Stomach (tissue), 9 donors: Measurements from ENCODE around the gene EEF2. TPM values are rescaled to one million over a fixed set of nuclear protein-coding genes. Genes with fewer than 3 reads are reported as not detected.

Experiments used
- DNase-seq, 2 donors: peaks; one replicate each; pipeline versions ENCODE4 v3.0.0 to v3.0.0-alpha.2; 2013 to 2019
- H3K27ac ChIP-seq, 5 donors: fragments of 200-600 bp in 4 of 5; sonication (generic) in 4 of 5; one replicate each; pipeline ENCODE4 v1.5.1; 2013 to 2019; ENCODE audit warnings: mild to moderate bottlenecking in 1 of 5, moderate library complexity in 1 of 5
- H3K27me3 ChIP-seq, 3 donors: fragments of 200-600 bp; sonication (generic); one replicate each; pipeline ENCODE4 v1.5.1; 2017 to 2019; ENCODE audit warnings: mixed run types in 1 of 3
- H3K36me3 ChIP-seq, 4 donors: fragments of 200-600 bp; sonication (generic); 1 replicate in 3 of 4; 2 replicates in 1 of 4; pipeline ENCODE4 v1.5.1; 2016 to 2019
- H3K4me1 ChIP-seq, 4 donors: fragments of 200-600 bp; sonication (generic); one replicate each; pipeline ENCODE4 v1.5.1; 2016 to 2019
- H3K4me3 ChIP-seq, 4 donors: fragments of 200-600 bp; sonication (generic) in 3 of 4; one replicate each; pipeline ENCODE4 v1.5.1; 2016 to 2019; ENCODE audit warnings: mild to moderate bottlenecking in 1 of 4
- H3K9me3 ChIP-seq, 4 donors: fragments of 200-600 bp; sonication (generic); one replicate each; pipeline ENCODE4 v1.5.1; 2016 to 2019
- CTCF ChIP-seq, 7 experiments: fragments of 450-650 bp in 4 of 7; fragments of 200-600 bp in 3 of 7; sonication (generic) in 3 of 7; IDR thresholded peaks; one replicate each; pipeline ENCODE4 v1.5.1; 2016 to 2019; ENCODE audit warnings: antibody characterized with exemption in 7 of 7, control low read depth in 2 of 7, mild to moderate bottlenecking in 1 of 7
- EP300 ChIP-seq: sonication (generic); formaldehyde crosslinking; IDR thresholded peaks from one replicate; pipeline ENCODE4 v1.6.1; 2017; ENCODE audit warnings: antibody characterized with exemption
- POLR2A ChIP-seq, 4 donors: fragments of 450-650 bp; IDR thresholded peaks; one replicate each; pipeline ENCODE4 v1.6.1; 2016; ENCODE audit warnings: antibody characterized with exemption in 4 of 4, control low read depth in 2 of 4, mild to moderate bottlenecking in 1 of 4, moderate library complexity in 1 of 4
- POLR2AphosphoS5 ChIP-seq, 3 donors: sonication (generic); formaldehyde crosslinking; IDR thresholded peaks; one replicate each; pipeline ENCODE4 v1.6.1; 2016; ENCODE audit warnings: antibody characterized with exemption in 3 of 3
- WGBS, 5 donors: extraction: QIAGEN DNeasy Blood & Tissue Kit in 3 of 5; methylation state at CpG; one replicate each; pipeline versions ENCODE4 v1.1.5 to v1.1.7; 2013 to 2018; 5-methylcytosine and 5-hydroxymethylcytosine counted together
- intact Hi-C: fragments of 100-400 bp; cut with DNase I; formaldehyde crosslinking; loops from one replicate; pipeline ENCODE4 v1.15.1; 2023; ENCODE audit warnings: low total_unique reads
- polyA plus RNA-seq, 3 donors: library from polyadenylated mRNA; stranded (reverse); fragments of 200-250 nt; gene quantifications; one replicate each; pipeline ENCODE4 v1.2.3, GENCODE V29; 2013
- small RNA-seq, 4 donors: library from RNA; depleted of rRNA; stranded (forward); fragments of <200 nt; gene quantifications; one replicate each; pipeline ENCODE3, GENCODE V24; 2016
- total RNA-seq, 5 donors: library from RNA; depleted of rRNA; stranded (reverse); fragments of >200 nt; gene quantifications; one replicate each; pipeline versions ENCODE4 v1.1.0 to v1.2.3, GENCODE V29; 2014 to 2016
- donor health status: healthy with polysubstance abuse.
- donor health status: Bipolar disorder and iron deficiency.
- donor health status: healthy.

The EEF2 gene
- total and polyA plus RNA-seq, 8 donors: 667 to 1,656 (median 1,276) TPM

GRCh38 chr19:3932931-3933810 is 52.1 kb downstream of the EEF2 start, which contains the start of gene NMRK2:
NMRK2 (plus strand) TSS chr19:3933069; CDS start chr19:3933672, 603 bp downstream.
- TF ChIP-seq CTCF (IDR thresholded peaks at IDR 0.05): no peak
- TF ChIP-seq POLR2AphosphoS5 (IDR thresholded peaks at IDR 0.05): no peak
- no peak for TF ChIP-seq POLR2A (IDR thresholded peaks at IDR 0.05)
- TF ChIP-seq EP300: no peak
- Histone ChIP-seq H3K4me3 (peak within 1 kb of the TSS in 2 of 4 donors; percentile 6 to 16), H3K36me3 (no peaks in the 10 kb centered on the region), H3K27me3 (peaks cover 7 to 59% (median 21%) of the 10 kb centered on the region in 3 donors), H3K9me3 (no peaks in the 10 kb centered on the region), H3K4me1 (peaks cover 9 to 12% (median 11%) of the 10 kb centered on the region in 4 donors), H3K27ac (no peak within 1 kb of the TSS)
- intact Hi-C loops: no loop called here
- DNase-seq: peak in 1 of 2 donors; percentile 17
- 2 to 7% (median 5%) methylated on average over 41 to 51 of the region's 51 CpGs for WGBS, 5 donors

- H3K4me3 ChIP-seq: no peak overlapping the region
- 37 to 49% (median 44%) methylated on average over 7 to 8 of the region's 8 CpGs for WGBS, 5 donors
- TF ChIP-seq POLR2A (IDR thresholded peaks at IDR 0.05) (no peak), POLR2AphosphoS5 (IDR thresholded peaks at IDR 0.05) (no peak), CTCF (IDR thresholded peaks at IDR 0.05) (no peak), EP300 (no peak)
- DNase-seq: peak; percentile 31 to 79
- peaks cover 9 to 12% (median 11%) of the 10 kb centered on the region in 4 donors for H3K4me1 ChIP-seq
- H3K27me3 ChIP-seq: peaks cover 7 to 47% (median 21%) of the 10 kb centered on the region in 3 donors
- H3K36me3 ChIP-seq: no peaks in the 10 kb centered on the region
- no peak overlapping the region for H3K27ac ChIP-seq
- H3K9me3 ChIP-seq: no peaks in the 10 kb centered on the region
- intact Hi-C loops: no loop called here
These were observed 54.2 kb downstream of the EEF2 start for GRCh38 chr19:3931041-3931440.

Small RNA genes lying within 50 kb of the gene (small RNA-seq; reads per million reads assigned to genes)
- 5.8 to 17.8 (median 10.3) reads per million in 4 donors for gene SNORD37

Other genes starting within 250 kb of the EEF2 start
- gene APBA3, start 223.8 kb downstream of the EEF2 start, total RNA-seq: 100 to 1,000 TPM in 1 of 5 donors, 10 to 100 TPM in 3, 1 to 10 TPM in 1; 9.4 to 111 (median 16.4) TPM
- gene APBA3, start 223.8 kb downstream of the EEF2 start, polyA plus RNA-seq: 10 to 100 TPM; 15.7 to 17.4 (median 16.7) TPM
- gene MRPL54, start 222.8 kb downstream of the EEF2 start, total RNA-seq: 100 to 1,000 TPM in 2 of 5 donors, 10 to 100 TPM in 3; 15.2 to 163 (median 58.7) TPM
- 100 to 1,000 TPM; 155 to 221 (median 174) TPM for gene MRPL54, start 222.8 kb downstream of the EEF2 start, polyA plus RNA-seq
- gene RAX2, start 213.2 kb downstream of the EEF2 start, total RNA-seq: not detected
- gene RAX2, start 213.2 kb downstream of the EEF2 start, polyA plus RNA-seq: not detected
- 10 to 100 TPM in 2 of 5 donors, 1 to 10 TPM in 2, not detected in 1; 1.4 to 48.7 (median 12.1) TPM for gene MATK, start 199.1 kb downstream of the EEF2 start, total RNA-seq
- 1 to 10 TPM; 2.0 to 3.4 (median 2.9) TPM for gene MATK, start 199.1 kb downstream of the EEF2 start, polyA plus RNA-seq
- gene ZFR2, start 116.4 kb downstream of the EEF2 start, total RNA-seq: under 1 TPM in 1 of 5 donors, not detected in 4; 0.29 TPM
- gene ZFR2, start 116.4 kb downstream of the EEF2 start, polyA plus RNA-seq: under 1 TPM in 1 of 3 donors, not detected in 2; 0.10 TPM
- under 1 TPM in 2 of 5 donors, not detected in 3; 0.87 to 0.92 TPM for gene ATCAY, start 104.8 kb downstream of the EEF2 start, total RNA-seq
- under 1 TPM in 2 of 3 donors, not detected in 1; 0.25 to 0.75 TPM for gene ATCAY, start 104.8 kb downstream of the EEF2 start, polyA plus RNA-seq
- under 1 TPM in 1 of 5 donors, not detected in 4; 0.55 TPM for gene NMRK2, start 52.4 kb downstream of the EEF2 start, total RNA-seq
- 1 to 10 TPM in 2 of 3 donors, under 1 TPM in 1; 0.68 to 4.3 (median 2.3) TPM for gene NMRK2, start 52.4 kb downstream of the EEF2 start, polyA plus RNA-seq
- gene DAPK3, start 14.4 kb downstream of the EEF2 start, total RNA-seq: 100 to 1,000 TPM in 2 of 5 donors, 10 to 100 TPM in 3; 58.5 to 238 (median 75.8) TPM
- gene DAPK3, start 14.4 kb downstream of the EEF2 start, polyA plus RNA-seq: 10 to 100 TPM; 47.0 to 73.5 (median 51.9) TPM
- gene PIAS4, start 22.3 kb upstream of the EEF2 start, total RNA-seq: 10 to 100 TPM in 4 of 5 donors, 1 to 10 TPM in 1; 9.3 to 93.6 (median 37.5) TPM
- 10 to 100 TPM in 1 of 3 donors, 1 to 10 TPM in 2; 6.6 to 14.8 (median 9.3) TPM for gene PIAS4, start 22.3 kb upstream of the EEF2 start, polyA plus RNA-seq
- 100 to 1,000 TPM in 2 of 5 donors, 10 to 100 TPM in 3; 11.2 to 274 (median 66.8) TPM for gene ZBTB7A, start 81.4 kb upstream of the EEF2 start, total RNA-seq
- gene ZBTB7A, start 81.4 kb upstream of the EEF2 start, polyA plus RNA-seq: 10 to 100 TPM in 2 of 3 donors, 1 to 10 TPM in 1; 8.0 to 14.4 (median 12.0) TPM
- 100 to 1,000 TPM in 1 of 5 donors, 10 to 100 TPM in 4; 53.4 to 447 (median 84.3) TPM for gene MAP2K2, start 138.7 kb upstream of the EEF2 start, total RNA-seq
- 100 to 1,000 TPM; 137 to 162 (median 147) TPM for gene MAP2K2, start 138.7 kb upstream of the EEF2 start, polyA plus RNA-seq
- gene CREB3L3, start 168.2 kb upstream of the EEF2 start, total RNA-seq: 1 to 10 TPM in 2 of 5 donors, not detected in 3; 1.1 to 7.0 TPM
- under 1 TPM; 0.03 to 0.61 (median 0.12) TPM for gene CREB3L3, start 168.2 kb upstream of the EEF2 start, polyA plus RNA-seq
- 100 to 1,000 TPM in 2 of 5 donors, 10 to 100 TPM in 3; 14.0 to 160 (median 28.0) TPM for gene SIRT6, start 197.1 kb upstream of the EEF2 start, total RNA-seq
- 10 to 100 TPM; 17.7 to 23.9 (median 19.5) TPM for gene SIRT6, start 197.1 kb upstream of the EEF2 start, polyA plus RNA-seq
- 1 to 10 TPM in 3 of 5 donors, under 1 TPM in 1, not detected in 1; 0.29 to 6.1 (median 3.8) TPM for gene ANKRD24, start 197.2 kb upstream of the EEF2 start, total RNA-seq
- 1 to 10 TPM; 1.6 to 2.3 (median 1.8) TPM for gene ANKRD24, start 197.2 kb upstream of the EEF2 start, polyA plus RNA-seq
- under 1 TPM in 1 of 5 donors, not detected in 4; 0.55 TPM for gene EBI3, start 244.1 kb upstream of the EEF2 start, total RNA-seq
- 1 to 10 TPM; 2.0 to 2.7 (median 2.7) TPM for gene EBI3, start 244.1 kb upstream of the EEF2 start, polyA plus RNA-seq